Vagina (tissue), 2 donors: ENCODE results near the gene RNF141. TPM values are rescaled to one million over a fixed set of nuclear protein-coding genes. Genes with fewer than 3 reads are reported as not detected.
A peak's percentile ranks its signal among the peaks of the same experiment; 100 is the strongest.

Experiments
- DNase-seq, 2 donors: peaks; one replicate each; pipeline ENCODE4 v3.0.0-alpha.2; 2017; ENCODE audit errors: extremely low spot score in 2 of 2
- H3K27ac ChIP-seq: fragments of 200-600 bp; sonication (generic); one replicate; pipeline ENCODE4 v1.5.1; 2019
- H3K27me3 ChIP-seq: fragments of 200-600 bp; sonication (generic); one replicate; pipeline ENCODE4 v1.5.1; 2019
- H3K36me3 ChIP-seq, 2 donors: fragments of 200-600 bp; sonication (generic); one replicate each; pipeline ENCODE4 v1.5.1; 2017 to 2019
- H3K4me1 ChIP-seq: fragments of 200-600 bp; sonication (generic); one replicate; pipeline ENCODE4 v1.5.1; 2019
- H3K4me3 ChIP-seq, 2 donors: fragments of 200-600 bp; sonication (generic); 1 replicate in 1 of 2; 2 replicates in 1 of 2; pipeline ENCODE4 v1.5.1; 2016 to 2019
- H3K9me3 ChIP-seq: fragments of 200-600 bp; sonication (generic); one replicate; pipeline ENCODE4 v1.5.1; 2019
- POLR2A ChIP-seq, 2 donors: fragments of 450-650 bp; IDR thresholded peaks; one replicate each; pipeline ENCODE4 v1.6.1; 2017; ENCODE audit warnings: antibody characterized with exemption in 2 of 2, mild to moderate bottlenecking in 2 of 2, moderate library complexity in 2 of 2
- POLR2AphosphoS5 ChIP-seq, 2 donors: sonication (generic); formaldehyde crosslinking; IDR thresholded peaks; one replicate each; pipeline ENCODE4 v1.9.0; 2017; ENCODE audit warnings: antibody characterized with exemption in 2 of 2, mild to moderate bottlenecking in 2 of 2, low read depth in 1 of 2; ENCODE audit not compliant: insufficient read depth in 1 of 2
- intact Hi-C: fragments of 100-400 bp; cut with DNase I; formaldehyde crosslinking; loops from one replicate; pipeline ENCODE4 v1.15.1; 2023
- total RNA-seq: library from RNA; depleted of rRNA; stranded (reverse); fragments of >200 nt; gene quantifications from one replicate; pipeline ENCODE4 v1.2.3, GENCODE V29; 2016
- TF ChIP-seq, protein P1 (sequence below), 3 experiments: fragments of 450-650 bp in 2 of 3; fragments of 200-600 bp in 1 of 3; sonication (generic) in 1 of 3; IDR thresholded peaks; one replicate each; pipeline ENCODE4 v1.5.1; 2017 to 2019; ENCODE audit warnings: antibody characterized with exemption in 3 of 3, mild to moderate bottlenecking in 2 of 3, moderate library complexity in 2 of 3

Gene RNF141
- total RNA-seq, 1 donor from 2014 or later, result 19.2 TPM

DNA sequence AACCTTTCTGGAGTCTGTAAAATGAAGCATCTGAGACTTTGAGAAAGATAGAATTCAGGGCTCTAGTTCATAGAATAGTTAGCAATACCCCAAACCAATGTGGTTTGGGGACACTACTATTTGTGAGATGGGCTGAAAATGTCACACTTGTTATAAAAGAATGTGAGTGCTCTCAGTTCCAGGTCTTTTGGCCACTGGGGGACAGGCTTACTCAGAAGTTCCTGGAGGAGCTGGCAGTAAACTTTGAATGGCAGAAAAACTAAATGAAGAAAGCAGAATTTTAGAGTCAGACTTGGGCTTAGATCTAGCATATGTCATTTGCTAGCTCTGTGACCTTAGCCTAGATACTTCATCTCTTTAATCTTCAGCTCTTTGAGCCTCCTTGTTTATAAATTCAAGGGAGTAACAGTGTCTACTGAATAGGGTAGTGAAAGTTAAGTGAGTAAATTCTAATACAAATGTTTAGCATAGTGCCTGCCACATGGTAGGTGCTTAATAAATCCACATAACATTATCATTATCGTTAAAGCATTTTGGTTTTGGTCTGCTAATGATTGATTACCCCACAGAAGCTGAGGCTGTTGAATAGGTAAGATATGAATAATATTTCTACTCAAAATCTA is 23.8 kb upstream of the RNF141 start:
- no peak overlapping the region for H3K4me3 ChIP-seq
- no peaks in the 10 kb centered on the region for H3K4me1 ChIP-seq
- TF ChIP-seq POLR2AphosphoS5 (IDR thresholded peaks at IDR 0.05; ENCODE audit: insufficient read depth in 1 of 2, low read depth in 1 of 2), result no peak
- TF ChIP-seq POLR2A (IDR thresholded peaks at IDR 0.05), result no peak
- TF ChIP-seq, protein P1, sequence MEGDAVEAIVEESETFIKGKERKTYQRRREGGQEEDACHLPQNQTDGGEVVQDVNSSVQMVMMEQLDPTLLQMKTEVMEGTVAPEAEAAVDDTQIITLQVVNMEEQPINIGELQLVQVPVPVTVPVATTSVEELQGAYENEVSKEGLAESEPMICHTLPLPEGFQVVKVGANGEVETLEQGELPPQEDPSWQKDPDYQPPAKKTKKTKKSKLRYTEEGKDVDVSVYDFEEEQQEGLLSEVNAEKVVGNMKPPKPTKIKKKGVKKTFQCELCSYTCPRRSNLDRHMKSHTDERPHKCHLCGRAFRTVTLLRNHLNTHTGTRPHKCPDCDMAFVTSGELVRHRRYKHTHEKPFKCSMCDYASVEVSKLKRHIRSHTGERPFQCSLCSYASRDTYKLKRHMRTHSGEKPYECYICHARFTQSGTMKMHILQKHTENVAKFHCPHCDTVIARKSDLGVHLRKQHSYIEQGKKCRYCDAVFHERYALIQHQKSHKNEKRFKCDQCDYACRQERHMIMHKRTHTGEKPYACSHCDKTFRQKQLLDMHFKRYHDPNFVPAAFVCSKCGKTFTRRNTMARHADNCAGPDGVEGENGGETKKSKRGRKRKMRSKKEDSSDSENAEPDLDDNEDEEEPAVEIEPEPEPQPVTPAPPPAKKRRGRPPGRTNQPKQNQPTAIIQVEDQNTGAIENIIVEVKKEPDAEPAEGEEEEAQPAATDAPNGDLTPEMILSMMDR (IDR thresholded peaks at IDR 0.05), result peak in 1 of 3 experiments; percentile 20
- no peak for DNase-seq
- H3K27ac ChIP-seq, result no peak overlapping the region
- intact Hi-C loops, result loop anchor here (10.0 kb wide), 1 partner anchor 170 kb away; no protein-coding TSS in a partner anchor
- H3K9me3 ChIP-seq, result no peaks in the 10 kb centered on the region
- no peaks in the 10 kb centered on the region for H3K27me3 ChIP-seq
- no peaks in the 10 kb centered on the region for H3K36me3 ChIP-seq

DNA sequence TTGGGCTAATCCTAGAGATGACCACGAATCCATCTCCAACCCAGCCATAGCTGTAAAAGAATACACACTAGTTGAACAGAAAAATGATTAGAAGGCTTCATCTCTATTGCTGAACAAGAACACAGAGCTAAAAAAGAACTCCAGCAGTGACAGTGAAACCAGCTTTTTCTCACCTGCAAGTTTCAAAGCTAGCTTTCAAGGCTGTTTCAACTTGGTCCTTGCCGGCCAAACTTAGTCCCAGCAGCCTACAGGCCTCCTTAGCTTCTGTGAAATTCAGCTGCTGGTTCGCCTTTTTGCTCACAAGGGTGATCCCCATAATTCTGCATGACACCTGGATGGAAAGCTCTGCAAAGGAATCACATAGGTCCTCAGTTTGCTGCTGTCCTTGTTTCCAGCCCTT is 23.0 kb upstream of the RNF141 start:
- TF ChIP-seq POLR2A (IDR thresholded peaks at IDR 0.05) (no peak), POLR2AphosphoS5 (IDR thresholded peaks at IDR 0.05; ENCODE audit: insufficient read depth in 1 of 2, low read depth in 1 of 2) (no peak)
- TF ChIP-seq, protein P1 (IDR thresholded peaks at IDR 0.05), result no peak
- no peaks in the 10 kb centered on the region for H3K4me1 ChIP-seq
- intact Hi-C loops, result loop anchor here (10.0 kb wide), 1 partner anchor 171 kb away; no protein-coding TSS in a partner anchor
- no peak overlapping the region for H3K4me3 ChIP-seq
- no peaks in the 10 kb centered on the region for H3K9me3 ChIP-seq
- no peaks in the 10 kb centered on the region for H3K36me3 ChIP-seq
- H3K27ac ChIP-seq, result no peak overlapping the region
- DNase-seq, result no peak
- H3K27me3 ChIP-seq, result no peaks in the 10 kb centered on the region

DNA sequence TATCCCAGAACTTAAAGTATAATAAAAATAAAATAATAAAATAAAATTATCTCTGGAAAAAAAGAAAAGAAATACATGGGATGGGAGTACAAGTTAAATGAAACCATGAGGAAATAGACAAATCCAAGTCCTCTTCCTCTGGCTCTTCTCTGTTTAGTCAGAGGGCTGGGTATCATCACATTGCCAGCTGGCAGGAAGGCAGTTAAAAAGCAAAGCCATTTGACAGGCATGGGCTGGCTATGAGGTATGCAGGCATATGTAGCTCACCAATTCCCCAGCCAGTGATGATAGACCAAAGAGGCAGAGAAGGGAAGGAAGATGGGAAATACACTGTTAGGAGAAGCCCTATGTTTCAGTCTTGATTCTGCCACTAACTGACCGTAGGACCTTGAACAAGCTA is 21.0 kb upstream of the RNF141 start:
- DNase-seq, result no peak
- H3K4me3 ChIP-seq, result no peak overlapping the region
- TF ChIP-seq, protein P1 (IDR thresholded peaks at IDR 0.05), result no peak
- TF ChIP-seq POLR2AphosphoS5 (IDR thresholded peaks at IDR 0.05; ENCODE audit: insufficient read depth in 1 of 2, low read depth in 1 of 2) (no peak), POLR2A (IDR thresholded peaks at IDR 0.05) (no peak)
- H3K27ac ChIP-seq, result no peak overlapping the region
- H3K9me3 ChIP-seq, result no peaks in the 10 kb centered on the region
- intact Hi-C loops, result loop anchor here (10.0 kb wide), 1 partner anchor 173 kb away; no protein-coding TSS in a partner anchor
- H3K4me1 ChIP-seq, result no peaks in the 10 kb centered on the region
- H3K27me3 ChIP-seq, result no peaks in the 10 kb centered on the region
- no peaks in the 10 kb centered on the region for H3K36me3 ChIP-seq

DNA sequence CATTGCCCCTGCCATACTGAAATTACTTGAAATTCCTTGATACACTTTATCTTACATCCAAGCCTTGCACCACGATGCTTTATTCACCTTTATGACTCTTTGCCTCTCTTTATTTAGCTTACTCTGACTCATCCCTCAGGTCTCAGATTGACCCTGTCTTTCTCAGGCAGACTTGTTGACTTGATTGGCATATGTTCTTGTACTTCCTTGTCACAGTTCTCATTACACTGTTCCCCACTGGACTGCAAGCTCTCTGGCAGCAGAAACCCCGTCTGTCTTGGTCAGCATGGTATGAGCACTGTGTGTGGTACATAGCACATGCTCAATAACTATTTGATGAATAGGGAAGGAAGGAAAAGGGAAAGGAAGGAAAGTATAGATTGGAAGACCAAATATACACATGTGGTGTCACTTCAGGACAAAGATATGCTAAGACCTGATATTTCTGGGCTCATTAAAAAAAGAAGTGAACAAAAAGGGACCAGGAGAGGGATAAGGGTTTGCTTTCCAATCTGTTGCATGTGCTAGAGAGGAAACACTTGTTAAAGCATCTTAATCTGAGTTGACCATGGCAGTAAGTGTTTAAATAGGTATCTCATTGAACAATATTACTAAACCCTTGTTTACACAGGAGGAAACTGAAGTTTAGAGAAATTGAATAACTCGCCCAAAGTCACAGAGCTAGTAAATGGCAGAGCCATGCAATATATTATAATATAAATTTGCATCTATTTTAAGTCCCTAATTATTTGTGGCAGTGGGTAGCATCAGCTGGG is 20.2 kb upstream of the RNF141 start:
- H3K27ac ChIP-seq, result no peak overlapping the region
- no peak for DNase-seq

More for the DNA sequence above, 20.2 kb upstream of the RNF141 start:
- Histone ChIP-seq H3K36me3 (no peaks in the 10 kb centered on the region), H3K27me3 (no peaks in the 10 kb centered on the region), H3K4me1 (no peaks in the 10 kb centered on the region), H3K9me3 (no peaks in the 10 kb centered on the region), H3K4me3 (no peak overlapping the region)
- TF ChIP-seq POLR2AphosphoS5 (IDR thresholded peaks at IDR 0.05; ENCODE audit: insufficient read depth in 1 of 2, low read depth in 1 of 2) (no peak), POLR2A (IDR thresholded peaks at IDR 0.05) (no peak)
- TF ChIP-seq, protein P1 (IDR thresholded peaks at IDR 0.05), result no peak
- intact Hi-C loops, result loop anchor here (10.0 kb wide), 1 partner anchor 174 kb away; no protein-coding TSS in a partner anchor
